K562 (cell line): ENCODE measurements around the gene ABHD17C. TPM values are rescaled to one million over a fixed set of nuclear protein-coding genes. Genes with fewer than 3 reads are reported as not detected.

ENCODE experiments used
- ATAC-seq: fragments of 200-7000 bp; cut with Tn5 transposase; 3 replicates; pipeline ENCODE4 v1.9.1; 2020; ENCODE audit warnings: moderate library complexity
- BruUV-seq: library from RNA; stranded (reverse); fragments of 400-500 nt; replicated peaks from 2 replicates; lab custom pipeline; 2021; lab: Mats Ljungman, UMichigan
- CTCF ChIA-PET: fragments of 300-600 bp; formaldehyde crosslinking; extraction: SDS; loops from one replicate; lab custom pipeline; 2021; ENCODE audit warnings: low intra/inter-chr PET ratio; lab: Yijun Ruan, JAX
- POLR2A ChIA-PET: fragments of 300-600, 350-650 bp; sonication (Branson Sonifier 250); formaldehyde crosslinking; extraction: SDS; loops from one replicate; lab custom pipeline; 2021; ENCODE audit warnings: antibody characterized with exemption, inconsistent platforms; lab: Yijun Ruan, JAX
- DNase-seq, 4 experiments: peaks; one replicate each; pipeline versions ENCODE4 v3.0.0 to v3.0.0-alpha.2; 2011 to 2018; ENCODE audit warnings: low spot score in 3 of 4, mixed read lengths in 3 of 4; ENCODE audit errors: extremely low read depth in 1 of 4
- FAIRE-seq: peaks from 2 replicates; lab custom pipeline; 2011; peaks lifted over from hg19 to GRCh38; lab: Jason Lieb, UNC
- H2AFZ ChIP-seq: 2 replicates; pipeline ENCODE4 v1.6.0; 2011; ENCODE audit warnings: low read depth, low read length, control low read depth, inconsistent platforms
- H3K27ac ChIP-seq: fragments of 200-600 bp; 3 replicates; pipeline ENCODE4 v1.8.0; 2011; ENCODE audit warnings: low read depth, mild to moderate bottlenecking, control low read depth, inconsistent platforms, low read length, moderate library complexity, mixed read lengths; ENCODE audit errors: extremely low read depth
- H3K27me3 ChIP-seq, 2 experiments: fragments of 300-600 bp in 1 of 2; 2 replicates in 1 of 2; 3 replicates in 1 of 2; pipeline versions ENCODE4 v1.6.0 to v1.8.0; 2011; ENCODE audit warnings: inconsistent platforms in 2 of 2, low read length in 2 of 2, mild to moderate bottlenecking in 1 of 2, mixed read lengths in 1 of 2, moderate library complexity in 1 of 2; ENCODE audit not compliant: control insufficient read depth in 2 of 2, insufficient read depth in 2 of 2
- H3K36me3 ChIP-seq: fragments of 300-600 bp; 3 replicates; pipeline ENCODE4 v1.8.0; 2011; ENCODE audit warnings: mild to moderate bottlenecking, low read length, inconsistent platforms; ENCODE audit not compliant: control insufficient read depth, insufficient read depth
- H3K4me1 ChIP-seq, 2 experiments: fragments of 200-600 bp in 1 of 2; replicated peaks in 1 of 2; 2 replicates in 1 of 2; 3 replicates in 1 of 2; pipeline versions ENCODE4 v1.5.1 to v1.8.0; 2011; ENCODE audit warnings: inconsistent platforms in 2 of 2, low read length in 2 of 2, mild to moderate bottlenecking in 1 of 2, mixed read lengths in 1 of 2, moderate library complexity in 1 of 2; ENCODE audit not compliant: control insufficient read depth in 2 of 2, insufficient read depth in 2 of 2
- H3K4me2 ChIP-seq: 2 replicates; pipeline ENCODE4 v1.6.1; 2011; ENCODE audit warnings: low read length, control low read depth, inconsistent platforms, mixed read lengths; ENCODE audit not compliant: insufficient read depth
- H3K4me3 ChIP-seq: fragments of 200-600 bp; sonication (generic), shearing (Covaris generic); 2 replicates; pipeline ENCODE4 v1.5.1; 2016; ENCODE audit warnings: control low read depth, inconsistent platforms
- H3K79me2 ChIP-seq: fragments of 200-600 bp; 3 replicates; pipeline ENCODE4 v1.8.0; 2011; ENCODE audit warnings: low read length, inconsistent platforms; ENCODE audit not compliant: control insufficient read depth, insufficient read depth
- H3K9ac ChIP-seq, 2 experiments: 2 replicates each; pipeline versions ENCODE4 v1.6.0 to v1.6.1; 2011; ENCODE audit warnings: low read depth in 2 of 2, low read length in 2 of 2, control low read depth in 1 of 2, inconsistent platforms in 1 of 2, mild to moderate bottlenecking in 1 of 2, mixed read lengths in 1 of 2; ENCODE audit not compliant: insufficient read depth in 1 of 2
- H3K9me1 ChIP-seq: one replicate; pipeline ENCODE4 v1.6.0; 2011; ENCODE audit warnings: inconsistent platforms, mild to moderate bottlenecking, low read length, moderate library complexity; ENCODE audit not compliant: control insufficient read depth, insufficient read depth
- H3K9me3 ChIP-seq: replicated peaks from 2 replicates; pipeline ENCODE4 v1.5.1; 2011; ENCODE audit warnings: low read depth, low read length, inconsistent platforms; ENCODE audit not compliant: control insufficient read depth, insufficient read depth
- H4K20me1 ChIP-seq: replicated peaks from 2 replicates; pipeline ENCODE4 v1.6.1; 2011; ENCODE audit warnings: low read length, inconsistent platforms, mixed read lengths; ENCODE audit not compliant: control insufficient read depth, insufficient read depth
- ATF6 ChIP-seq: sonication (generic); formaldehyde crosslinking; IDR thresholded peaks from 2 replicates; pipeline ENCODE4 v1.4.0; 2020; ENCODE audit warnings: mild to moderate bottlenecking, missing genetic modification reagents
- CBX5 ChIP-seq: IDR thresholded peaks from 2 replicates; pipeline ENCODE4 v1.6.1; 2014; ENCODE audit warnings: low read depth, borderline replicate concordance
- CXXC5 ChIP-seq: fragments of 250-450 bp; sonication (Bioruptor Pico); IDR thresholded peaks from 2 replicates; pipeline ENCODE4 v1.8.0; 2022; ENCODE audit warnings: inconsistent platforms, mild to moderate bottlenecking, moderate library complexity
- KLF1 ChIP-seq: fragments of 450-650 bp; IDR thresholded peaks from 2 replicates; pipeline ENCODE4 v1.6.1; 2016; ENCODE audit warnings: missing genetic modification characterization, missing compliant biosample characterization
- SMARCC2 ChIP-seq: fragments of 450-650 bp; IDR thresholded peaks from 2 replicates; pipeline ENCODE4 v1.6.1; 2017; ENCODE audit warnings: antibody characterized with exemption, moderate library complexity, mild to moderate bottlenecking, low read depth
- SMC3 ChIP-seq: conservative IDR thresholded peaks from 2 replicates; pipeline ENCODE4 v1.6.1; 2011; ENCODE audit warnings: low read depth, low read length, improper control_type of control experiment; ENCODE audit not compliant: insufficient read depth
- TCFL5 ChIP-seq: fragments of 250-450 bp; sonication (Bioruptor Pico); conservative IDR thresholded peaks from 2 replicates; pipeline ENCODE4 v1.6.1; 2021; ENCODE audit warnings: mild to moderate bottlenecking, moderate library complexity, matching md5 sums
- WGBS: fragments of 100-300 bp; shearing (Covaris generic); methylation state at CpG from one replicate; pipeline ENCODE4 v1.1.6; 2016; ENCODE audit warnings: low coverage, mixed read lengths; ENCODE audit not compliant: insufficient coverage; ENCODE audit errors: missing lambda C conversion rate; 5-methylcytosine and 5-hydroxymethylcytosine counted together
- in situ Hi-C: fragments of 300-500 bp; cut with MboI; formaldehyde crosslinking; loops from 4 replicates; pipeline ENCODE4 v1.15.0; 2018; ENCODE audit warnings: inconsistent platforms, mixed read lengths
- intact Hi-C: fragments of 100-400 bp; cut with micrococcal nuclease; formaldehyde crosslinking; loops from 2 replicates; pipeline ENCODE4 v1.14.2; 2022
- polyA plus RNA-seq, 8 experiments: library from polyadenylated mRNA; depleted of rRNA in 4 of 8; stranded (reverse) in 5 of 8; unstranded in 3 of 8; fragments of >200 nt; fragmentation: Nextera tagmentation in 2 of 8; fragmentation: Illumina TruSeq in 1 of 8; extraction: Ambion mirVana in 2 of 8; extraction: Trizol in 1 of 8; gene quantifications; 2 replicates each; pipeline versions ENCODE4 v1.2.1 to v1.2.3, GENCODE V29; 2011 to 2014; ENCODE audit warnings: inconsistent platforms in 1 of 8, missing spikeins in 1 of 8
- total RNA-seq, 7 experiments: library from RNA; depleted of rRNA in 6 of 7; stranded (reverse); fragments of >200 nt in 6 of 7; fragmentation: Illumina TruSeq in 2 of 7; extraction: Trizol in 2 of 7; gene quantifications; 2 replicates each; pipeline versions ENCODE4 v1.2.1 to v1.2.3, GENCODE V29; 2011 to 2021; ENCODE audit warnings: low replicate concordance in 1 of 7

Gene ABHD17C
- total and polyA plus RNA-seq, 9 of the 15 experiments (the other 6 are each of a cell fraction or from before 2014, with no cell fraction given): 0.04 to 0.42 (median 0.19) TPM; not detected in 1

GRCh38 chr15:80752204-80752603 lies 57.1 kb downstream of the ABHD17C start:
- Histone ChIP-seq H3K4me2 (no peak overlapping the region), H4K20me1 (no peaks in the 10 kb centered on the region), H3K9me3 (no peaks in the 10 kb centered on the region), H2AFZ (no peak overlapping the region), H3K4me3 (no peak overlapping the region), H3K4me1 (no peaks in the 10 kb centered on the region; a peak in 1 of 5 replicates), H3K79me2 (no peaks in the 10 kb centered on the region), H3K9ac (no peak overlapping the region), H3K36me3 (no peaks in the 10 kb centered on the region), H3K27ac (no peak overlapping the region), H3K9me1 (no peaks in the 10 kb centered on the region), H3K27me3 (peaks cover 6 to 23% of the 10 kb centered on the region in 2 experiments)
- in situ Hi-C loops: no loop called here
- ChIA-PET CTCF (no interaction called here), POLR2A (no interaction called here)
- no TSS peak for BruUV-seq
- DNase-seq: no peak
- intact Hi-C loops: no loop called here
- no peak for FAIRE-seq
- 1% methylated on average over 4 of the region's 4 CpGs for WGBS
- TF ChIP-seq SMC3 (no peak), CXXC5 (CRISPR knock-in tag) (no peak), ATF6 (CRISPR knock-in tag) (no peak), CBX5 (no peak), TCFL5 (CRISPR knock-in tag) (no peak), SMARCC2 (no peak), KLF1 (tag) (no peak)
- TF ChIP-seq, all 486 proteins: peak for 0
- no peak for ATAC-seq
